Measurements from ENCODE around the gene DNM3. TPM values are rescaled to one million over a fixed set of nuclear protein-coding genes. Genes with fewer than 3 reads are reported as not detected.

DNM3 gene
- total RNA-seq, 1 experiment from 2014 or later: 1.2 TPM

DNA sequence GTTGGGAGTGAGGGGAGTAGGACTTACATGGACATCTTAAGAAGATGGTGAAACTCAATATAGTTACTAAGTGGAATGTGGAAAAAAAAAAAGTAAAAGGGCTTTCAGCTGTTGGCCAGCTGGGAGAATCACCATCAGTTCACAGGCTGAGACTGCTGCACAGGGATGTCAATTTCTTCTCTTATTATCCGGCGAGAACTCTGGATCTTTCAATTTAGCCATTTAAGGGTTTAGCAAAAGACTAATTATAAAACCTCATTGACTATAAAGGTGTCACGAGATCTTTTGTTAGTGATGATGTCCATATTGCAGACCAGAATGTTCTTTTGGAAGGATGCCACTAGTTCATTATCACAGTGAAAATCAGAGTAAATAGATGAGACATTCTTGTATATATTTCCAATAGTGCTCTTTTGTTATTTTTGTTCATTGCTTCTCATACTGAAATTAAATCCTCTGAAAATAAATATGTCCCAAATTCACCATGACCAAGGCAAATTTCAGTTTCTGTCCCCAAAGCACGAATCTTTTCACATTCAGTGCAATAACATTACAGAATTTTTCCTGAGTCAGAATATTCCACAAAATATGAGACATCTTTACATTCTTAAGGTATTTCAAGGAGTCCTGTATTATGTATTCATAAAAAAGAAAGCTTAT is 266.1 kb downstream of the DNM3 start:
- Mint-ChIP-seq H3K27me3 (ENCODE audit: unreplicated experiment) (no peaks in the 10 kb centered on the region), H3K27ac (ENCODE audit: unreplicated experiment) (no peak overlapping the region), H3K9me3 (ENCODE audit: low read depth, unreplicated experiment) (no peaks in the 10 kb centered on the region), H3K4me1 (ENCODE audit: low read depth, unreplicated experiment) (no peaks in the 10 kb centered on the region), H3K4me3 (ENCODE audit: low read depth, unreplicated experiment) (no peak overlapping the region), H3K36me3 (ENCODE audit: insufficient read depth, unreplicated experiment) (no peaks in the 10 kb centered on the region)
- DNase-seq: no peak
- intact Hi-C loops (cut with micrococcal nuclease; ENCODE audit: unreplicated experiment): no loop called here
- CTCF ChIA-PET: no interaction called here
- TF ChIP-seq CTCF (IDR thresholded peaks at IDR 0.05; ENCODE audit: unreplicated experiment): no peak
- no TSS peak for BruUV-seq (replicated peaks)

DNA sequence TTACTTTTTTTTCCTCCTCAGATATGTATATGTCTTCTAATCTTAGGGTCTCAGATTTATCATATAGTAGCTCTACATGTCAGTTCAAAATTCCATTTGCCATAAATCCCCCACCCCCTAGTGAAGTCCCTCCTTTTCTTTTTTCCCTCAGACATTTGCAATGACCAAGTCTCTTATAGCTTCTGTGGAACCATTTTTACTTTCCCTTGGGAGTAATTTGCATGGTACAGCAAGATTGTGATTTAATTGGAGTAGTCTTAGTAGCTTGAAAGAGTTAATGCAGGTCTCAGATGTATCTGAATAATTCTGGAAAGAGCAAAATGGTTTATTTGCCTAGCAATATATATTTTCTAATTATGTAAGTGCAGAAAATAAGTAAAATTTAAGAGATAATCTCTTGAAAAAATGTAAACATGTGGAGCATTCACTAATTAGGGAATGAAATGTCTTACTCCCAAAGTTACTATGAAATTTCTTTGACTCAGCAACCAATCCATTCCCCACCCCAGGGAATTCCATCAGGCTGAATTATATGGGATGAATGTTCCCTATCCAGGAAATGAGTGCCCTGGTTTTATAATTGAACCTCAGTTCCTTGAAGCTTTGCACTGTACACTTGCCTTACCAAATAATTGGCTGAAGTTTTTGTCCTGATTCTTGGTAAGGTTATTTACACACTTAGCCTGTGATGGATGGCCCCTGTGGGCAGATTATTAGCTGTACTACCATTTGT is 267.0 kb downstream of the DNM3 start:
- no peak for DNase-seq
- no peak overlapping the region for H3K27ac Mint-ChIP-seq (ENCODE audit: unreplicated experiment)
- no peaks in the 10 kb centered on the region for H3K9me3 Mint-ChIP-seq (ENCODE audit: low read depth, unreplicated experiment)
- CTCF ChIA-PET: no interaction called here
- H3K27me3 Mint-ChIP-seq (ENCODE audit: unreplicated experiment): no peaks in the 10 kb centered on the region
- no peaks in the 10 kb centered on the region for H3K36me3 Mint-ChIP-seq (ENCODE audit: insufficient read depth, unreplicated experiment)
- no peak overlapping the region for H3K4me3 Mint-ChIP-seq (ENCODE audit: low read depth, unreplicated experiment)
- intact Hi-C loops (cut with micrococcal nuclease; ENCODE audit: unreplicated experiment): no loop called here
- no TSS peak for BruUV-seq (replicated peaks)
- no peak for TF ChIP-seq CTCF (IDR thresholded peaks at IDR 0.05; ENCODE audit: unreplicated experiment)
- H3K4me1 Mint-ChIP-seq (ENCODE audit: low read depth, unreplicated experiment): no peaks in the 10 kb centered on the region

DNA sequence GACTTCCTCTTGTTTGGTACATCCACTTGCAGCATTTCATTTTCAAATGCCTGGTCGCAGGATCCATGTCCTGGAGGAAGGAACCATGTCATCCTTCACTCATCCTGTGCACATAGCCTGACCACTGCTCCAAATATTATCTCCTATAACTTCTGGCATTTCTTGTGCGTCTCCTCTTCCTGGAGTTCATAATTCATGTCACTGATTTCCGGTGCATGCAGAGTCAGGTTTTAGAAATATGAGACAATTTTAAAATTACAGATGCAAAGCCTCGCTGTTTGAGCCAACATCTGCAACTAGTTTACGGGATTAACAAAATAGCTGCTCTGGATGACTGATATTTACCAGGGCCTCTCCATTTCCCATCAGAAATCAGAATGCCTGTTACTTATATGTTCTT is 268.1 kb downstream of the DNM3 start:
- no TSS peak for BruUV-seq (replicated peaks)
- Mint-ChIP-seq H3K4me1 (ENCODE audit: low read depth, unreplicated experiment) (no peaks in the 10 kb centered on the region), H3K36me3 (ENCODE audit: insufficient read depth, unreplicated experiment) (no peaks in the 10 kb centered on the region), H3K9me3 (ENCODE audit: low read depth, unreplicated experiment) (no peaks in the 10 kb centered on the region), H3K27me3 (ENCODE audit: unreplicated experiment) (no peaks in the 10 kb centered on the region), H3K27ac (ENCODE audit: unreplicated experiment) (no peak overlapping the region), H3K4me3 (ENCODE audit: low read depth, unreplicated experiment) (no peak overlapping the region)
- no peak for TF ChIP-seq CTCF (IDR thresholded peaks at IDR 0.05; ENCODE audit: unreplicated experiment)
- CTCF ChIA-PET: no interaction called here
- intact Hi-C loops (cut with micrococcal nuclease; ENCODE audit: unreplicated experiment): no loop called here
- DNase-seq: no peak

- H3K9me3 Mint-ChIP-seq (ENCODE audit: low read depth, unreplicated experiment): no peaks in the 10 kb centered on the region
- H3K27ac Mint-ChIP-seq (ENCODE audit: unreplicated experiment): no peak overlapping the region
- DNase-seq: no peak
- no peak overlapping the region for H3K4me3 Mint-ChIP-seq (ENCODE audit: low read depth, unreplicated experiment)
- H3K36me3 Mint-ChIP-seq (ENCODE audit: insufficient read depth, unreplicated experiment): no peaks in the 10 kb centered on the region
- CTCF ChIA-PET: no interaction called here
- H3K4me1 Mint-ChIP-seq (ENCODE audit: low read depth, unreplicated experiment): no peaks in the 10 kb centered on the region
- BruUV-seq (replicated peaks): no TSS peak
- intact Hi-C loops (cut with micrococcal nuclease; ENCODE audit: unreplicated experiment): no loop called here
- TF ChIP-seq CTCF (IDR thresholded peaks at IDR 0.05; ENCODE audit: unreplicated experiment): no peak
- H3K27me3 Mint-ChIP-seq (ENCODE audit: unreplicated experiment): no peaks in the 10 kb centered on the region
Observed at GRCh38 chr1:172112576-172112975, 271.3 kb downstream of the DNM3 start.
